HS-5 (cell line): ENCODE measurements around the gene TLX3.
"Not testable (repeated sequence)": the region's sequence is repeated elsewhere in the genome, so short reads cannot be mapped to it uniquely, and the experiment has no call there.

Experiments used
- DNase-seq: peaks from one replicate; pipeline ENCODE4 v3.0.0-alpha.2; 2012; ENCODE audit warnings: low read depth

The TLX3 gene

DNA sequence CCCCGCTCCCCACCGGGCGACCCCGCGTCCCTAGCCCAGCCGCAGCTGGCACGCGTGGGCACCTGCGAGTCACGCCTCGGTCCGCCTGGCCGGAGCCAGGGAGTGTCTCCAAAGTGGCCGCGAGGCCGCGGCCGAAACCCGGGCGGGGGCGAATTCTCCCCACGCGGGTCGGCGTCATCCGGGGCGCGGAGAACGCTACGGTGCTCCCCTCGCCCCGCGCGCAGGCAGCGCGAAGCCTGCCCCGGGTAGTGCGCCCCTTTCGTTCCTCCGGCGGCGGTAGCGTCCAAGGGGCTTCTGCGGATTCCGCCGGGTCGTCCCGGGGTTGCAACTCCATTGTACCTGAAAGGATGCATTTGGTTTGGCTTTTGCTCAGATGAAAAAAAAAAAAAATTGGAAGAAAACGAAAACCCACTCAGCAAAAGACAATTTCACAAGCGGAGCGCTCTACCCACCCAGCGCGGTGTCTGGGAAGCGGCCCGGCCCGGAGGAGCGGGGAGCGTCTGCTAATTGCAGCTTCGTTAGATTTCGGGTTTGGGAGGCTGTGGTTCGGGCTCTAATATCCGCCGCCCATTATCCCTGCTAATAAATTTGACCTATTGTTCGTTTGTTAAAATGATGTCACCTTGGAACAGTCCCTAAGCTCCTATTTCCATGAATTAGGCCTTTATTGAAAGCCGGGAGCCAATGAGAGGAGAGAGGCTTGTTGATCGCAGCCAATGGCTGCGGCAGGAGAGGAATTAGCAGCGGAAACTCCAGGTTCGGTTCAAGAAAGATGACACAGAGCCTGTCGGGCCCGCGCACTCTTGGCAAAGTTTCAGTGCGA is at the start of gene TLX3:
TSS of gene TLX3 (plus strand) at position 796 of the 823 bp plus-strand sequence. CDS start 118 bp downstream, outside the sequence.
- DNase-seq, result no peak

DNA sequence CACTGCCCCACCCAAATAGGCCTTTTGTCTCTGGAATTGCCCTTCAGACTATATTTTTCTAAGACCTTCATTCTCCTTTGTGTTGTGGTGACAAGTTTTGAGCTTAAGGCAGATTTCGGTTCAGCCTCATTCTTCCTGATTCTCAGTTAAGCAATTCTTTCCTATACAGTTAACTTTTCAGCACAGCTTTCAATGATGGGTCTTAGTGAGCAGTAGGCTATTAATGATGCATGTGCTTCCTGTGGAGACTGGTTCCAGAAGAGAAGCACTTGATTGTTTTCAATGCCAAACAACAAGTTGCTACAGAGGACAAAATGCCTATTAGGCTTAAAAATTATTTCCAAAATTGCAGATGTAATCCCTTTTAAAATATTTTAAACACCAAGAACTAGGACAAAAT is 47.7 kb upstream of the TLX3 start:
- DNase-seq, result no peak

DNA sequence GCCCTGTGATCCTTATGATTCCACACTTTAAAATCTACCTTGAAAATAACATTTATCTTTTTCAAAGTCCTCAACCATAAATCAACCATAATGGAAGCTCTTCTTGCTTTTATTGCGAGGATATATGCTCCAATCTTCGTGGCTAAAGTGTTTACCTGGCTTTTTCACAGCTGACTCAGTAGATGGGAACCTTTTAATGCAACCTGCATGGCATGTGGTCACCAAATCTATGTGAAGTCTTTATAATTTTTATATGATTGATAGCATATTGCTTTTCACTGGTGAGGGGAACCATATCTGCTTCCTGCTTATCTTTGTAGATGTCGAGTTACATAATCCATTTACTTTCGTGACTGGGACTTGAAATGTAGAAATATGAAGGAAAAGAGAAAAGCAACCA is 47.1 kb upstream of the TLX3 start:
- no peak for DNase-seq

DNA sequence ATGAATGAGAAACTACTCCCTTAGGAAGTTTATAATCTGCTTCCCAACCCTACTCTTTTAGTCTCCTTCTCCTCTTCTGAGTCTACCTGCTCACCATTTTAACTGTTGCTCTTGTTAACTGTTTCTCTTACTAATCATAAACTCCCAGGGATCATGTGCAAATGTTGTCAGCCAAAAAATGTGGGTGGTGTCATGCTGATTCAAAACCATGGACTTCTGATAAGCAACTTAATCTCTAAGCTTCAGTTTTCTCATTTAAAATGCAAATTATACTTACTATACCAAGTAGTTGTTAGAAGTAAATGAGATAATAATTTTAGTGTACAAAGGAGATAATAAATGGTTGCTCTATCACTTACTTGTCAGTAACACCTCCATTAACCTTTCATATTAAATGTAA is 45.9 kb upstream of the TLX3 start:
- DNase-seq, result no peak

DNA sequence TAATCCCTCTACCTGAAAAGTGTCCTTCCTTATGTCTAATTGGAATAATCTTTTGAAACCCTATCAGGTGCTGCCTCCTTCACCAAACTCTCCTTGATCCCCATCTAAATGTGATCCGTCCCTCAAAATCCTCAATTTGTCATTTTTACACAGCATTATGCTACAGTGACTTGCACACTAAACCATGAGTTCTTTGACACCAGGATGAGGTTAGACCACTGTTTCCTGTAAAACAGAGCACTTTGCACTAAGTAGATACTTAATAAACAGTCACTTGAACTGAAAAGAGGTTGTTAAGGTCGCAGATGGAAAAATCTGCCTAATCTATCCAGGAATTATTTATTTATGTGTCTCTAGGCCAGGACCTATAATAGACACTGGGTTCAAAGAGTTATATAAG is 44.2 kb upstream of the TLX3 start:
- DNase-seq, result no peak

DNA sequence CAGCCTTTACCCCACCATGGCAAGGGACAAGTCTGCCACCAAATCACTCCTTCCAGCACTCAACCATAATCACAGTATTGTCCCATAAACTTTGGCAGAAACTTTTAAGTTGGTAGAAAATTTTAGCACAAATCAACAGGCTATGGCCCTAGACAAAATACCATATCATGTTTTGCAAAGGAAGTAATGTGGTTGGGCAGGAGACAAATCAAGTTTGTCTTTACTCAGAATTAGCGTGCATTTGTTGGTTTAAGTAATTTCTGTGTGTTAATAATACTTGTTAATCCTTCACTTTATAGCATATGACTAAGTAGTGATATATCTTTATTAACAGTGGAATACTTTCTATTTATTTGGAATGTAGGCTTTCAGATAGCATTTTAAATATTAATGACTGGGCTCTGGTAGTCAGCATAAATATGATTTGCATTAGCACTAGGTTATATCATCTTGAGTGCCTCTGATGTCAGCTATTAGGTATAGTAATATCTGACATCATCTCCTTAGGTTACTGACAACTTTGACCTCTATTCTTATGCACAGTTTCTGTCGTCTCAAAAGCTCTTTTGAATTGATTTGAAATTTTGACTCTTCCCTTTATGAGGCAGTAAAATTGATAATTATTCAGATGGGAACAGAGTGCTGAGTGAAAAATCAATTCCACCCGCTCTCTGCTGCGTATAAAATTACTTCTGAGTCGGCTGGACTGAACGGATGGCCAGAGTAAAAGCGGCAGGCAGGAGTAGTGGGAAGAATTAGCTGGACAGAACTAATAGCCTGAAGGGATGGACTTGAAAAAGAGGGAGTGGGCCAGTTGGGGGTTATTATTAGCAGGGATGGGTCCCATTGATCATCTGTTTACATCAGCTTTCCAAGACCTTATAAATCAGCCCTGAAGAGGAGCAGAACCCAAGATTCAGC is 40.1 kb upstream of the TLX3 start:
- no peak for DNase-seq

DNA sequence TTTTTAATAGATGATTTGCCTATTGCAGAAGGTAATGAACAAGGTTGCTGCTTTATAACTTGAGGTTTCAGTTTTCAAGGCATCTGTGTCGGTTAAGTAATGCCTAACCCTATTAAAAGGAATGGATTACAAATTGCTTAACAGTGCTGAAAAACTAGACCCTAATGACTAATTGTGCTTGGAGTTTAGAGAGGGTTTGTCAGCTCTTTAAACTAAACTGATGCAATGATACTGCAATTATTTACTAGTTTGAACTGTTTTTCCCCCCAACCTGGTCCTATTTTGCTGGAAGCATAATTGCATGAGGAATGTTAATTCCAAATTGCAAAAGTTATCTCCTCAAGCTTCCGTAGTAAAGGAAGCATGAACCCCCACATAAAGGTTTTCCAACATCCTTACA is 39.3 kb upstream of the TLX3 start:
- DNase-seq, result peak; percentile 71

DNA sequence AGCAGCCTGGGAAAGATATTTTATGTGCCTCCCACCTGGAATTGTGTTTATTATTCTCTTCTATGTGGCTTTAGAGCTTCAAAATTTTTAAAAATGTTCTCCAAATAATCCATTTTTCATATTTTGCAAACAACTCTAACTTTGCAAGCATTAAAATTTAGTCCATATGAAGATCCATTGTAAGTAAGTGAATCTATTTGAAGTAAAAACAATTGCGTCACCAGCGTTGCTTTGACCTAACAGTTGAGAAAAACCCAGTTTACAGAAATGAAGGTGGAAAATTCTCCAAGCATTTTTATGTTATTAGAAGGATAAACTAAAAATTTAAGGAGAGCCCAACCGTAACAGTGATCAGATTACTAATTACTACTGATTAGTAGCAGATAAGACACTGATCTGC is 38.9 kb upstream of the TLX3 start:
- no peak for DNase-seq

DNA sequence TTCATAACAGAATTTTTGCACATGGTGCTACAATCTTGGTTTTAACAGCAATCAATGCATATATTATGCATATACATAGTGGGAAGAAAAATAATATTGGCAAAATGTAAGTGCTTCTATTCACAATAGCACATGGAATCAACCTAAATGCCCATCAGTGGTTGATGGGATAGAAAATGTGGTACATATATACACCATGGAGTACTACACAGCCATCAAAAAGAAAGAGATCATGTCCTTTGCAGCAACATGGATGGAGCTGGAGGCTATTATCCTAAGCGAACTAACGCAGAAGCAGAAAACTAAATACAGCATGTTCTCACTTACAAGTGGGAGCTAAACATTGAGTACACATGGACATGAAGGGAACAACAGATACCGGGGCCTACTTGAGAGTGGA is 37.2 kb upstream of the TLX3 start:
- DNase-seq, result no peak

DNA sequence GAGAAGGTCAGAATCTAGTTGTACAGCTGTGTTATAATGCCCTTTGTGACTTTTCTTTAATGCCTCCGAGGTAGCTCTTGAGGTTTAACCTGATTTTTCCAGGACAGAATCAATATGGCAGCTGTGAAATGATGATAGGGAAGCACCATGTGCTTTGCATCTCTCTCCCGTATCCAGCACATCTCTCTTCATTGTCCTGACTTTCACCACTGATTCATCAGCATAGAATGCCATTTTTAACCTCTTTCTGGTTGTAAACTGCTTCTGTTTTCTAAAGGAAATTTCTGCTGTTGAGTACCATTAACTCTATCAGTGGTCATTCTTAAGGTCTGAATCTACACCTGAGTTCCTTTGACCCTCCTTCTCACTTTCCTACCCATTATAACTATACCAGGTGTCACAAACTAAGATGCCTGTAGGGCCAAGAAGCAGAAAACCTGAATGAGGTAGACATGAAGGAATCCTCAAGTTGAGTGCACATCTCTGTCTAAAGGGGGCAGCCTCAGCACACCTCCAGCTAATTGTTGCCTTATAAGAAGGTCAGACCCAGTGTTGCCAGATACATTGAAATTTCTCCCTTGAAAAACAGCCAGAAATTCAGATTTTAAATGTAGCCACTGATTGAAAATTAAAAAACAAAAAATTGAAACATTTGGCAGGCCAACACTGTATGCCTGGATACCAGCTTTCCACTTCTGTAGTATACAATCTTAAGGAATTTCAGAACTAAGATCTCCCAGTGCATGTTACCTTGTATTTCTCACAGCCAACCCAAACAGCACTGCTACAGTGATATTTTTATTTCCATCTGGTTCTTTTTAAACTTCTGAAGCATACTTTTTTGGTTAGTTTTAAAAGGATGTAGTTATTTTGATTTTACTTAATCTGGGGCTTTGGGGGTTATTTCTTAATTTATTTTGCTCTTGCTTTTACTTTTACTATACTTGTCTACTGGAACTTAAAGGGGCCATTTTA is 35.8 kb upstream of the TLX3 start:
- no peak for DNase-seq

DNA sequence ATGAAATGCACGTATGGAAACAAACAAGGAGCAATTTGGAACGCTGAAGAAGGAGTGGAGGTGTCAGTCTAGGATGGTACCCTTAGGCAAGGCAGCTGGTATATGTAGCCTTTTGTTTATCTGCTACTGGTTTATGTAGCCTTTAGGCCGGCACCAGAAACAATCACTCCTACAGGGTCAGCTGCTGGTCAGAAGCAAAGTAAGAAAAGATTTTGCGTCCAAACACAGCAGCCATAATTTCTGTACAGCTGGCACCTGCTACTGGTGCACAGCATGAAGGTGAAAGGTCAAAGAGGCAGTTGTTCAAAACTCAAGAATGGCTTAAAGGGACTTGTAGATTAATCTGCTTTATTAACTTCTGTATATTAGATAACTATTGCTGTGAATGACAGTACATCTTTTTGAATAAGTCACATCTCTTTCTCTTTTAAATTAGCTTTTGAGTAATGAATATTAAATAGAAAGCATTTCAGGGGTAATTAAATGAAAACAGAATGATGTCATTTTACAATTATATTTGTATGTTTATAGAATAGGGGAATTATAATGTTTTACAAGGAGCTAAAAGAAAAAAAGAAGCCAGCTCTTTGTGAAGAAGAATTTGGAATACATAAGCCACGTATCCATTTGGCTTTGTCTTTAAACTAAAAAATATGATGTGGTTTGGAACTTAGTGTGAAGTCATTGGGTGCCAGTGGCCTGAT is 33.1 kb upstream of the TLX3 start:
- no peak for DNase-seq

DNA sequence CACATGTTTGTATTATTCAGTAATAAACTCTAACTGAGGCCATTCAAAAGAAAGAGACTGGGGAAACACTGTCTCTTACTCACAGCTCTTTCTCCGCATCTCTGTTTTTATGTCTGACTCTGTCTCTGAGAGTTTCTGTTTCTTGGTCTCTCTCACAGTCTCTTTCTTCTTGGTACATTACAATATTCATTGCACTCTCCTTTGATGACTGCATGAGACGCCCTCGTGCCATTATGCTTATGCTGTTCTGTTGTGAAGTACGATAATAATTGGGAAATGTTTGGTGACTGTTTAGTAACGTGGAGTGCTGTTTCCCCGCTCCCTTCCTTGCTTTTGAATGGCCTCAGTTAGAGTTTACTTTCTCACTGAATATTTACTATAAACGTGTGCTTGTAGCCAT is 25.3 kb upstream of the TLX3 start:
- no peak for DNase-seq

DNA sequence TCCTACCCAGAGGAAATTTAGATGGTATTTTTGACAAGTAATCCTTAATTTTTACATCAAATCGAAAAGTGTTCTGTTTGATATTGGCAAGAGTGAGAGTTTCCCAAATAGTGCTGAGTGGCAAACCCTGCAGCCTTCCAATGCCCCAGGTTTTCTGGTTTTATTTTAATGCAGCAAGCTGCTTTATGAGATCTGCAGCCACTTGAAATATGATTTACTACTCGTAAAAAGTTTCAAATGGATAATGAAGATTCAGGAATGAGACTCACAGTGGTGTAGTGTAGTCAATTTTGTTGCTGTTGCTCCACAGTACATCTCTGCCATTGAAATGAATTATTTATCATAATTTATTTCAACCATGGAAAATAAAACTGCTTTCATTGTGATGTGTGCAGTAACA is 23.6 kb upstream of the TLX3 start:
- no peak for DNase-seq

DNA sequence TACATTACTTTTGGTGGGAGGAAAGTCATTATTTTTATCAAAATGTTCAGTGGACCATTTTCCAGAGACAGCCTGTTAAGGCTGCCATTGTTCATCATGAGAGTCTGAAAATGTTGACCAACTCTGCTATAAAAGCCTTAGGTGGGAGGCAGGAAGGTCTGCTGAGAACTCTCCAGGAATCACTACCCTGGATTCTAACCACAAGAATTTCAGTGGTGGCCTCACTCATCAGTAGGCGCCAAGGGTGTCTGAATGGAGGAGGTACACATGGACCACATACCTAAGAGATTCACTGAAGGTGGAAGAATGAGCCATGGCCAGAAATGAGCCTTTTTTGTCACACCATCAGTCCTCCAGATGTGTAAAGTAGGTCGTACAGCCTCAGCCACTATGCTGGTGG is 21.0 kb upstream of the TLX3 start:
- DNase-seq, result no peak

DNA sequence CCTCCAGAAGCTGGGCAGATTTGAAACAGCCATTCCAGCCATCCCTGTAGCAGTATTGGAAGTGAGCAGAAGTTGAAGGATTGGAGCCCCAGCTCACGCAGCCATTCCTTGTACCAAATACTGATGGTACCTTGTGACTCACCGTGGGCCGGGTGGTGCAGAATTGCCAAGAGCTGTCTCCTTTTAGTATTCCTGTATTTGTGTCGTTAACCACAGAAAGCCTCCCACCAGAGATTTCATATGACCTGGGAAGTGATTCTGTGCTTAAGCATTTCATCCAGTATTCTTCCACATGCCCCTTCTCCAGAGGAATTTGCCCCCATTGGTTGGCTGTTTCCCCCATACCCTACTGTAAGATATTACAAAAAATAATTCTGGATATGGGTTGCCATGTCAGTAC is 17.7 kb upstream of the TLX3 start:
- DNase-seq, result no peak

DNA sequence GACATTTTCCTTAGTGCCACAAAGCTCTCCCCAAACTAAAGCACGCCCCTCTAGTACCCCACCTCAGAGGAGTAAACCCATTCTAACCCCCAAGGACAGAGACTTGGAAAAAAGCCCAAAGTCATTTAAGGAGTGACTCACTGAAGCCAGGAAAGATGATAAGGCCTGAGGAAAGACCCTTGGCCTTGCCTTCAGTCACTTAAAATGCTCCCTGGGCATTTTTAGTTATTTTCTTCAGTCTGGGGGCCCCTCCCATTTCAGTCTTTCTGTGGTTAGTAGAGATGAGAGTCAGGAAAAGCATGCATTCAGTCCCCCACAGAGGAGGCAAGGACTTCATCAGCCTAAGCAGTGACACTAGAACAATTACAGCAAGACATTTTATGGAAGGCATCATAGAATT is 13.7 kb upstream of the TLX3 start:
- DNase-seq, result no peak

DNA sequence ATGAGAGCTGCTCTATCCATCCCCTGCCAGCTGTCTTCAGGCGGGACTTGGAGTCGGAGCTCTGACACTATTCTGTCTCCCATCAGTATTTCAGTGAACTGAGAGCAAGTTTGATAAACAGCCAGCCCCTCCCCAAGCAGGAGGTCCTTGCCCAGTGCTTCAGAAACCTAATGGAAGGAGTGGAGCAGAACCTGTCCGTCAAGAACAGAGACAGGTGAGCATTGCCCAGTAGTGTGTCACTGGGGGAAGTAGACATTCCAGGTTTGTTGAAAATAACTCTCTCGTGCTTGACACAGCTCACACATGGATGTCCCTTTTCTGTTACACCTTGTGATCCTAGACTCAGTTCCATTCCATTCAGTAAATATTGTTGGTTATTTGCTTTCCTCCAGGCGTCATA is 13.2 kb upstream of the TLX3 start:
- DNase-seq, result no peak

DNA sequence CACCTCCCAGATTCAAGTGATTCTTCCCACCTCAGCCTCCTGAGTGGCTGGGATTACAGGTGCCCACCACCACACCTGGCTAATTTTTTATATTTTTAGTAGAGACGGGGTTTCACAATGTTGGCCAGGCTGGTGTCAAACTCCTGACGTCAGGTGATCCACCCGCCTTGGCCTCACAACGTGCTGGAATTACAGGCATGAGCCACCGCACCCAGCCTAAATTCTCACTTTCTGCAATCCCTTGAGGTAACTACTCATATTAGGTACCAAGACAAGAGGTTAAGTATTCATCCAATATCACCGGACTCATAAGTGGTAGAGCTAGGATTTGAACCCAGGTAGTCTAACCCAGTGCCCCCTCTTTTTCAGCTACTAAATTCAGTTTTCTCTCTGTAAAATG is 11.1 kb upstream of the TLX3 start:
- not testable (repeated sequence) for DNase-seq

DNA sequence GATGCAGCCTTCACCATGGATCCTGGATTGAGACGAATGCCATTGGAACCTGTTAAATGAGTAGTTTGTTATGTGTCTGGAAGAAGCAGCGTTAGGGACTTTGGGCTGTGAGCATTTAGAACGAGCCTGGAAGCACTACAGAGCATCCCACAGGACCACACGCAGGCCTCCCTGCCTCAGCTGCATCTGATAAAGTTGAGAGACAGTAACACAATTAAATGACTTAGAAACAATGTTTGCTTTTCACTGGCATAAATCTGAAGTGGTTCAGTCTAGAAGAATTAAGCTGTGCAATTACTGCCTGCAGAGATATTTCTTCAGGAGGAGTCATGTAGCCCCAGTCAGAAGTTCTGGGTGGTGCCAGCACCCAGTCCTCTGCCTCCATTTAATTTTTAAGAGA is 9.8 kb upstream of the TLX3 start:
- DNase-seq, result no peak

DNA sequence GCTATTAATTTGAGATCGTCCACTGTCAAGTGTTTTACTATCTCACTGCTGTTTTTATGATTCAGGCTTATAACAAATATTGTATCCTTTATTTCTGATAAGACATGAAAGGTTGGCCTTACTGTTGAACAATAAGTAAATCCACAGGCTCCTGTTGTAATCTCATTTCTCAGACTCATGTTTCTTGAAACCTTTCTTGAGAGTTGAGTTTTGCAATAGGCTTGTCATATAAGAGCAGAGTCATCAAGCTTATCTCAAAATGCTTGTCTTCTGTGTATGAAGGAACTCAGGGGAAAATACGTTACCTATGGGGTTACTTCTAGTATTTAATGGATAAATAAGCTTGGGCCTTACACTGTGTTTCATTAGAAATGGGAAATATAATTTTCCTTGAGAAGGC is 9.2 kb upstream of the TLX3 start:
- DNase-seq, result no peak

DNA sequence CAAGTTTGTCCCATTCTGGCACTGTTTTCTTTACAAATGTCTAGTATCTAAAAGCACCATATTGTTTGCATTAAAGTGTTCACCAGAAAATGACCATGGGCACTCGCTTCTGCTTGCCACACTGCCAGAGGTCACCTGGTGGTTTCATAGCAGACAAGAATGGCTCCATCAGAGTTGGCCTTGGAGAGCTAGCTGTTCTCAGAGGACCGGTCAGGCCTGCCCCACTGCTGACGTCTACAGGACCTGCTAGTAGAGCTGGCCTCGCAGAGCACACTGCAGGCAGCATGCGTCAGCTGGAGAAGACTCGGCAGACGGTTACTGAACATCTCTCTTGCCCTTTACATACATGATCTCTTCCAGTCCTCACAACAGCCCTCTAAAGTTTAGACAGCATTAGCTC is 8.7 kb upstream of the TLX3 start:
- no peak for DNase-seq

DNA sequence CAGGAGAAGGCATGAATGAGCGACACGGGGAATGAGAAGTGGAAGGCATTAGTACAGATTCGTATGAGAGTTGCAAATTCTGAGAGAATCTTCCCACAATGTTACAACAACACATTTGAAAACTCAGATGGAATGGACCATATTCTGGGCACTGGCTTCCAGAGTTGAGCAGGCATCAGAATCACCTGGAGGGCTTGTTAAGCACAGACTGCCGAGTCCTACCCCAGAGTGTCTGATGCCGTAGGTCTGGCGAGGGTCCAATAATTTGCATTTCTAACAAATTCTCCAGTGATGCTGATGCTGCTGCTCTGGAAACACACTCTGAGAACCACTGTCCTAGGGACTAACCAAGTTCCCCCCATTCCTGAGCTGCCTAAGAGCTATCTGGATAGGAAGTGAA is 2.9 kb upstream of the TLX3 start:
- no peak for DNase-seq
